ENCODE measurements around the gene CDX1. TPM values are rescaled to one million over a fixed set of nuclear protein-coding genes. Genes with fewer than 3 reads are reported as not detected.

CDX1 gene
- total RNA-seq, 1 experiment from 2014 or later, result not detected

DNA sequence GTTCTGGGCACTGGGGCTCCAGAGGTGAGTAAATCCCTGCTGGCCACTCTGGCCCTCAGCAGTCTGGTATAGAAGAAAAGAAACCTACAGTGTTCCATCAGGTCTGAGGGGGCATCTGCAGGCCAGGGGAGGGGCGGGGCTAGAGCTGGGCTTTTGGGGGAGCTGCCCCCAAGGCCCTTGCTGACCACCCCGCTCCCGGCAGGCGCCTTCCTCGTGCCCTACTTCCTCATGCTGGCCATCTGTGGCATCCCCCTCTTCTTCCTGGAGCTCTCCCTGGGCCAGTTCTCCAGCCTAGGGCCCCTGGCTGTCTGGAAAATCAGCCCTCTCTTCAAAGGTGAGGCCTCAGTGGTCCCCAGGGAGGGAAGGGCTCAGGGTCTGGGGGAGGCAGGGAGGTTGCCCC, 29.9 kb downstream of the CDX1 start:
- intact Hi-C loops (cut with micrococcal nuclease), result no loop called here
- BruUV-seq (replicated peaks), result no TSS peak
- H3K9me2 ChIP-seq (replicated peaks; ENCODE audit: low read length), result no peaks in the 10 kb centered on the region
- no peaks in the 10 kb centered on the region for H3K36me3 ChIP-seq (ENCODE audit: low read depth, low read length)
- no peaks in the 10 kb centered on the region for H3K4me1 ChIP-seq (ENCODE audit: insufficient read depth, low read length)
- no peaks in the 10 kb centered on the region for H4K20me1 ChIP-seq (ENCODE audit: low read length)
- H3K9me3 ChIP-seq (ENCODE audit: low read length), result no peaks in the 10 kb centered on the region
- no peaks in the 10 kb centered on the region for H3K79me2 ChIP-seq (ENCODE audit: low read length)
- DNase-seq (no peak), ATAC-seq (no peak)
- ChIA-PET POLR2A (ENCODE audit: unreplicated experiment) (no interaction called here), CTCF (no interaction called here)
- no peak overlapping the region for H2AFZ ChIP-seq (ENCODE audit: low read length)
- no peak overlapping the region for H3K4me2 ChIP-seq (ENCODE audit: low read length)
- no peak for TF ChIP-seq EZH2phosphoT487 (IDR thresholded peaks at IDR 0.05; ENCODE audit: borderline replicate concordance, low read length)
- H3K27ac ChIP-seq (ENCODE audit: low read length), result no peak overlapping the region
- H3K4me3 ChIP-seq (ENCODE audit: low read length), result no peak overlapping the region
- peaks cover 24% of the 10 kb centered on the region for H3K27me3 ChIP-seq (ENCODE audit: low read length)
- H3K9ac ChIP-seq (ENCODE audit: low read length), result no peak overlapping the region
- H3F3A ChIP-seq (ENCODE audit: low read length, unreplicated experiment), result no peaks in the 10 kb centered on the region

DNA sequence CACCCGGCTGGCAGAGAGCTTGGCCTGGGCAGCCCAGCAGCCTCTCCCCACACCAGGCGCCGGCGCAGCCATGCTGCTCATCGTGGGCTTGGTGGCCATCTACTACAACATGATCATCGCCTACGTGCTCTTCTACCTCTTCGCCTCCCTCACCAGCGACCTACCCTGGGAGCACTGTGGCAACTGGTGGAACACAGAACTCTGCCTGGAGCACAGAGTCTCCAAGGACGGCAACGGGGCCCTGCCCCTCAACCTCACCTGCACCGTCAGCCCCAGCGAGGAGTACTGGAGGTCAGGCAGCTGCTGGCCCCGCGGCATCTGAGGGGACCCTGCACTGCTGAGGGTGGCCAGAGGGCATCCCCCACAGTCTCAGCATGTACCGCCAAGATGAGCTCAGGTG, 30.4 kb downstream of the CDX1 start:
- no peak overlapping the region for H3K4me3 ChIP-seq (ENCODE audit: low read length)
- no peak overlapping the region for H3K9ac ChIP-seq (ENCODE audit: low read length)
- no peak overlapping the region for H2AFZ ChIP-seq (ENCODE audit: low read length)
- DNase-seq, result no peak
- ChIA-PET POLR2A (ENCODE audit: unreplicated experiment) (no interaction called here), CTCF (no interaction called here)
- H3K9me3 ChIP-seq (ENCODE audit: low read length), result no peaks in the 10 kb centered on the region
- H3K4me2 ChIP-seq (ENCODE audit: low read length), result no peak overlapping the region
- H3K79me2 ChIP-seq (ENCODE audit: low read length), result no peaks in the 10 kb centered on the region
- H3K27ac ChIP-seq (ENCODE audit: low read length), result no peak overlapping the region
- H4K20me1 ChIP-seq (ENCODE audit: low read length), result no peaks in the 10 kb centered on the region
- H3K27me3 ChIP-seq (ENCODE audit: low read length), result peaks cover 20% of the 10 kb centered on the region
- TF ChIP-seq, protein P1, sequence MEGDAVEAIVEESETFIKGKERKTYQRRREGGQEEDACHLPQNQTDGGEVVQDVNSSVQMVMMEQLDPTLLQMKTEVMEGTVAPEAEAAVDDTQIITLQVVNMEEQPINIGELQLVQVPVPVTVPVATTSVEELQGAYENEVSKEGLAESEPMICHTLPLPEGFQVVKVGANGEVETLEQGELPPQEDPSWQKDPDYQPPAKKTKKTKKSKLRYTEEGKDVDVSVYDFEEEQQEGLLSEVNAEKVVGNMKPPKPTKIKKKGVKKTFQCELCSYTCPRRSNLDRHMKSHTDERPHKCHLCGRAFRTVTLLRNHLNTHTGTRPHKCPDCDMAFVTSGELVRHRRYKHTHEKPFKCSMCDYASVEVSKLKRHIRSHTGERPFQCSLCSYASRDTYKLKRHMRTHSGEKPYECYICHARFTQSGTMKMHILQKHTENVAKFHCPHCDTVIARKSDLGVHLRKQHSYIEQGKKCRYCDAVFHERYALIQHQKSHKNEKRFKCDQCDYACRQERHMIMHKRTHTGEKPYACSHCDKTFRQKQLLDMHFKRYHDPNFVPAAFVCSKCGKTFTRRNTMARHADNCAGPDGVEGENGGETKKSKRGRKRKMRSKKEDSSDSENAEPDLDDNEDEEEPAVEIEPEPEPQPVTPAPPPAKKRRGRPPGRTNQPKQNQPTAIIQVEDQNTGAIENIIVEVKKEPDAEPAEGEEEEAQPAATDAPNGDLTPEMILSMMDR (conservative IDR thresholded peaks at IDR 0.05; ENCODE audit: low read depth, low read length), result no peak
- no peak for TF ChIP-seq EZH2phosphoT487 (IDR thresholded peaks at IDR 0.05; ENCODE audit: borderline replicate concordance, low read length)
- TF ChIP-seq EZH2 (IDR thresholded peaks at IDR 0.05; ENCODE audit: low read length, unreplicated experiment), result no peak
- intact Hi-C loops (cut with micrococcal nuclease), result no loop called here
- H3K36me3 ChIP-seq (ENCODE audit: low read depth, low read length), result no peaks in the 10 kb centered on the region
- ATAC-seq, result no peak
- no peaks in the 10 kb centered on the region for H3K4me1 ChIP-seq (ENCODE audit: insufficient read depth, low read length)
- no peaks in the 10 kb centered on the region for H3F3A ChIP-seq (ENCODE audit: low read length, unreplicated experiment)
- no TSS peak for BruUV-seq (replicated peaks)
- H3K9me2 ChIP-seq (replicated peaks; ENCODE audit: low read length), result no peaks in the 10 kb centered on the region

DNA sequence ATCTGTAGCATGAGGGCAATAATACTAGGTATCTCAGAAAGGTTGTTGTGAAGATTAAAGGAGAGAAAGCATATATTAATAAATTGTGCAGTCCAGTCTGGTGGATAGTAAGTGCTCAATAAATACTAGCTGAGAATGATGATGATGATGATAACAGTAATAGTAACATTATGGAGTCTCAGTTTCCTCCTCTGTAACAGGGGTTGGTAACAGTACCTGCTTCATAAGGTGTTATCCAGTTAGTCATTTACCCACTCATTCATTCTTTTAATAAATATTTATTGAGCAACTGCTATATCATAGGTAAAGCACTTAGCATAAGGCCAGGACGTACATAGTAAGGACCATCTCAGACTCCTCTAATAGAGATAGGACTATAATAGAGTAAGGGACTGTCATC, 30.9 kb downstream of the CDX1 start:
- BruUV-seq (replicated peaks), result no TSS peak
- no peaks in the 10 kb centered on the region for H3F3A ChIP-seq (ENCODE audit: low read length, unreplicated experiment)
- CTCF ChIA-PET, result no interaction called here

More for the DNA sequence above, 30.9 kb downstream of the CDX1 start:
- POLR2A ChIA-PET (ENCODE audit: unreplicated experiment), result no interaction called here
- Histone ChIP-seq H3K4me1 (ENCODE audit: insufficient read depth, low read length) (no peaks in the 10 kb centered on the region), H3K4me2 (ENCODE audit: low read length) (no peak overlapping the region), H3K4me3 (ENCODE audit: low read length) (no peak overlapping the region), H3K27ac (ENCODE audit: low read length) (no peak overlapping the region), H3K79me2 (ENCODE audit: low read length) (no peaks in the 10 kb centered on the region), H3K9me2 (replicated peaks; ENCODE audit: low read length) (no peaks in the 10 kb centered on the region), H3K27me3 (ENCODE audit: low read length) (peaks cover 18% of the 10 kb centered on the region), H3K9me3 (ENCODE audit: low read length) (no peaks in the 10 kb centered on the region), H3K9ac (ENCODE audit: low read length) (no peak overlapping the region), H4K20me1 (ENCODE audit: low read length) (no peaks in the 10 kb centered on the region), H3K36me3 (ENCODE audit: low read depth, low read length) (no peaks in the 10 kb centered on the region), H2AFZ (ENCODE audit: low read length) (no peak overlapping the region)
- DNase-seq (no peak), ATAC-seq (no peak)
- TF ChIP-seq, protein P1 (conservative IDR thresholded peaks at IDR 0.05; ENCODE audit: low read depth, low read length), result no peak
- TF ChIP-seq EZH2 (IDR thresholded peaks at IDR 0.05; ENCODE audit: low read length, unreplicated experiment) (no peak), EZH2phosphoT487 (IDR thresholded peaks at IDR 0.05; ENCODE audit: borderline replicate concordance, low read length) (no peak)
- intact Hi-C loops (cut with micrococcal nuclease), result no loop called here
